ENCODE data around the gene DENND4B. TPM values are rescaled to one million over a fixed set of nuclear protein-coding genes. Genes with fewer than 3 reads are reported as not detected.

The DENND4B gene
- total and polyA plus RNA-seq, 4 donors, result 9.7 to 27.2 (median 11.6) TPM

DNA sequence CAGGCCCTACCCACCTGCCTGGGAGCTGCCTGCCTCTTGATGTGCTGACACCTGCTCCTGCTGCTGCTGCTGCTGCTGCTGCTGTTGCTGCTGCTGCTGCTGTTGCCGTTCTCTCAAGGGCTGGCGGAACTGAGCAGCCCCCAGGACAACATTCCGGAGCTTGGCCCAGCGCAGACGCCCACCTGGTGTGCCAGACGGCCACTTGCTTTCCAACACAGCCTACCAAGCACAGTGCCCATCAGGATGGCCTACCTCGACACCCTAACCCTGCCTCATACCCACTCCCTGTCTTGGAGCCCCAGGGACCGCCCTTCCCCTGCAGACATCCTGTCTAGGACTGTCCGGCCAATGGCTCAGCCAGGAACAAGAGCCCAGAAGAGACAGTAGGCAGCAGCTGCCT lies 11.8 kb downstream of the DENND4B start:
- Histone ChIP-seq H3K4me3 (ENCODE audit: low read depth in 1 of 3, low read length in 3 of 3) (no peak overlapping the region), H3K36me3 (ENCODE audit: control insufficient read depth in 4 of 4, insufficient read depth in 3 of 4, low read depth in 1 of 4, low read length in 3 of 4) (peaks cover 11 to 82% (median 51%) of the 10 kb centered on the region in 4 donors), H3K27ac (ENCODE audit: low read depth in 1 of 2, low read length in 2 of 2) (no peak overlapping the region), H3K4me1 (ENCODE audit: control insufficient read depth in 4 of 4, insufficient read depth in 4 of 4, low read length in 3 of 4) (no peaks in the 10 kb centered on the region), H3K9me3 (ENCODE audit: control insufficient read depth in 4 of 4, low read length in 3 of 4) (no peaks in the 10 kb centered on the region), H3K9ac (ENCODE audit: low read depth in 1 of 2, low read length in 2 of 2) (no peak overlapping the region), H3K27me3 (ENCODE audit: control insufficient read depth in 4 of 4, insufficient read depth in 4 of 4, low read length in 3 of 4) (no peaks in the 10 kb centered on the region)
- WGBS, result 98% methylated on average over 9 of the region's 9 CpGs
- DNase-seq (ENCODE audit: low spot score), result no peak
- TF ChIP-seq FOXA1 (IDR thresholded peaks at IDR 0.05), result no peak
- TF ChIP-seq, protein P1, sequence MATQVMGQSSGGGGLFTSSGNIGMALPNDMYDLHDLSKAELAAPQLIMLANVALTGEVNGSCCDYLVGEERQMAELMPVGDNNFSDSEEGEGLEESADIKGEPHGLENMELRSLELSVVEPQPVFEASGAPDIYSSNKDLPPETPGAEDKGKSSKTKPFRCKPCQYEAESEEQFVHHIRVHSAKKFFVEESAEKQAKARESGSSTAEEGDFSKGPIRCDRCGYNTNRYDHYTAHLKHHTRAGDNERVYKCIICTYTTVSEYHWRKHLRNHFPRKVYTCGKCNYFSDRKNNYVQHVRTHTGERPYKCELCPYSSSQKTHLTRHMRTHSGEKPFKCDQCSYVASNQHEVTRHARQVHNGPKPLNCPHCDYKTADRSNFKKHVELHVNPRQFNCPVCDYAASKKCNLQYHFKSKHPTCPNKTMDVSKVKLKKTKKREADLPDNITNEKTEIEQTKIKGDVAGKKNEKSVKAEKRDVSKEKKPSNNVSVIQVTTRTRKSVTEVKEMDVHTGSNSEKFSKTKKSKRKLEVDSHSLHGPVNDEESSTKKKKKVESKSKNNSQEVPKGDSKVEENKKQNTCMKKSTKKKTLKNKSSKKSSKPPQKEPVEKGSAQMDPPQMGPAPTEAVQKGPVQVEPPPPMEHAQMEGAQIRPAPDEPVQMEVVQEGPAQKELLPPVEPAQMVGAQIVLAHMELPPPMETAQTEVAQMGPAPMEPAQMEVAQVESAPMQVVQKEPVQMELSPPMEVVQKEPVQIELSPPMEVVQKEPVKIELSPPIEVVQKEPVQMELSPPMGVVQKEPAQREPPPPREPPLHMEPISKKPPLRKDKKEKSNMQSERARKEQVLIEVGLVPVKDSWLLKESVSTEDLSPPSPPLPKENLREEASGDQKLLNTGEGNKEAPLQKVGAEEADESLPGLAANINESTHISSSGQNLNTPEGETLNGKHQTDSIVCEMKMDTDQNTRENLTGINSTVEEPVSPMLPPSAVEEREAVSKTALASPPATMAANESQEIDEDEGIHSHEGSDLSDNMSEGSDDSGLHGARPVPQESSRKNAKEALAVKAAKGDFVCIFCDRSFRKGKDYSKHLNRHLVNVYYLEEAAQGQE (IDR thresholded peaks at IDR 0.05), result no peak
- TF ChIP-seq, protein P2, sequence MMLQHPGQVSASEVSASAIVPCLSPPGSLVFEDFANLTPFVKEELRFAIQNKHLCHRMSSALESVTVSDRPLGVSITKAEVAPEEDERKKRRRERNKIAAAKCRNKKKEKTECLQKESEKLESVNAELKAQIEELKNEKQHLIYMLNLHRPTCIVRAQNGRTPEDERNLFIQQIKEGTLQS (IDR thresholded peaks at IDR 0.05), result no peak
- TF ChIP-seq, protein P3, sequence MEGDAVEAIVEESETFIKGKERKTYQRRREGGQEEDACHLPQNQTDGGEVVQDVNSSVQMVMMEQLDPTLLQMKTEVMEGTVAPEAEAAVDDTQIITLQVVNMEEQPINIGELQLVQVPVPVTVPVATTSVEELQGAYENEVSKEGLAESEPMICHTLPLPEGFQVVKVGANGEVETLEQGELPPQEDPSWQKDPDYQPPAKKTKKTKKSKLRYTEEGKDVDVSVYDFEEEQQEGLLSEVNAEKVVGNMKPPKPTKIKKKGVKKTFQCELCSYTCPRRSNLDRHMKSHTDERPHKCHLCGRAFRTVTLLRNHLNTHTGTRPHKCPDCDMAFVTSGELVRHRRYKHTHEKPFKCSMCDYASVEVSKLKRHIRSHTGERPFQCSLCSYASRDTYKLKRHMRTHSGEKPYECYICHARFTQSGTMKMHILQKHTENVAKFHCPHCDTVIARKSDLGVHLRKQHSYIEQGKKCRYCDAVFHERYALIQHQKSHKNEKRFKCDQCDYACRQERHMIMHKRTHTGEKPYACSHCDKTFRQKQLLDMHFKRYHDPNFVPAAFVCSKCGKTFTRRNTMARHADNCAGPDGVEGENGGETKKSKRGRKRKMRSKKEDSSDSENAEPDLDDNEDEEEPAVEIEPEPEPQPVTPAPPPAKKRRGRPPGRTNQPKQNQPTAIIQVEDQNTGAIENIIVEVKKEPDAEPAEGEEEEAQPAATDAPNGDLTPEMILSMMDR (IDR thresholded peaks at IDR 0.05; ENCODE audit: low read depth, low read length, missing input control), result no peak
- TF ChIP-seq RXRA (IDR thresholded peaks at IDR 0.05), result no peak
- TF ChIP-seq, protein P4, sequence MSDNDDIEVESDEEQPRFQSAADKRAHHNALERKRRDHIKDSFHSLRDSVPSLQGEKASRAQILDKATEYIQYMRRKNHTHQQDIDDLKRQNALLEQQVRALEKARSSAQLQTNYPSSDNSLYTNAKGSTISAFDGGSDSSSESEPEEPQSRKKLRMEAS (IDR thresholded peaks at IDR 0.05), result no peak
- TF ChIP-seq GABPA (IDR thresholded peaks at IDR 0.05 in 1 of 2, conservative IDR thresholded peaks at IDR 0.05 in 1 of 2), result no peak
- TF ChIP-seq RAD21 (IDR thresholded peaks at IDR 0.05), result no peak
- TF ChIP-seq HNF4A (conservative IDR thresholded peaks at IDR 0.05), result no peak
- TF ChIP-seq HNF4G (IDR thresholded peaks at IDR 0.05), result no peak
- TF ChIP-seq EGR1 (IDR thresholded peaks at IDR 0.05; ENCODE audit: low read depth in 2 of 2), result no peak
- no peak for TF ChIP-seq JUND (IDR thresholded peaks at IDR 0.05)
- TF ChIP-seq NR2F2 (IDR thresholded peaks at IDR 0.05), result no peak
- no peak for TF ChIP-seq FOXA2 (IDR thresholded peaks at IDR 0.05)

DNA sequence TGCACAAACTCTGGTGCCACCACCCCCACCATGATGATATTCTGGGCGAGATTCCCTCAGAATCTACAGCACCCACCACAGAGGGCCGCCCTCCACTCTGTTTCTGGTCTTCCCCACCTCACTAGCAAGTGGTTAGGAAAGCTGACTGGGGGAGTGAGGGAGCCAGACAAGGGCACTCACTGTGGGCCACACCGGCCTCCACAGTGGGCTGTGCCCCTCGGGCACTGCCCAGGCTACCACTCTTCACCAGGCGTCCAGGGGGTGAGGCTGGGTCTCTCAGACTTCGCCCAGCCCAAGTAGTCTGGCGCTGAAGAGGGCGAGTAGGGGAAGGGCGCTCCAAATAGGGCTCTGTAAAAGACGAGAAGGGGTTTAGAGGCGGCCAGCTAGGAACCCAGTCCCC lies 12.6 kb downstream of the DENND4B start:
- WGBS, result 97% methylated on average over 11 of the region's 11 CpGs
- Histone ChIP-seq H3K9me3 (ENCODE audit: control insufficient read depth in 4 of 4, low read length in 3 of 4) (no peaks in the 10 kb centered on the region), H3K27ac (ENCODE audit: low read depth in 1 of 2, low read length in 2 of 2) (no peak overlapping the region), H3K27me3 (ENCODE audit: control insufficient read depth in 4 of 4, insufficient read depth in 4 of 4, low read length in 3 of 4) (no peaks in the 10 kb centered on the region), H3K36me3 (ENCODE audit: control insufficient read depth in 4 of 4, insufficient read depth in 3 of 4, low read depth in 1 of 4, low read length in 3 of 4) (peaks cover 11 to 79% (median 49%) of the 10 kb centered on the region in 4 donors), H3K4me3 (ENCODE audit: low read depth in 1 of 3, low read length in 3 of 3) (no peak overlapping the region), H3K4me1 (ENCODE audit: control insufficient read depth in 4 of 4, insufficient read depth in 4 of 4, low read length in 3 of 4) (no peaks in the 10 kb centered on the region), H3K9ac (ENCODE audit: low read depth in 1 of 2, low read length in 2 of 2) (no peak overlapping the region)
- no peak for TF ChIP-seq EGR1 (IDR thresholded peaks at IDR 0.05; ENCODE audit: low read depth in 2 of 2)
- TF ChIP-seq, protein P5, sequence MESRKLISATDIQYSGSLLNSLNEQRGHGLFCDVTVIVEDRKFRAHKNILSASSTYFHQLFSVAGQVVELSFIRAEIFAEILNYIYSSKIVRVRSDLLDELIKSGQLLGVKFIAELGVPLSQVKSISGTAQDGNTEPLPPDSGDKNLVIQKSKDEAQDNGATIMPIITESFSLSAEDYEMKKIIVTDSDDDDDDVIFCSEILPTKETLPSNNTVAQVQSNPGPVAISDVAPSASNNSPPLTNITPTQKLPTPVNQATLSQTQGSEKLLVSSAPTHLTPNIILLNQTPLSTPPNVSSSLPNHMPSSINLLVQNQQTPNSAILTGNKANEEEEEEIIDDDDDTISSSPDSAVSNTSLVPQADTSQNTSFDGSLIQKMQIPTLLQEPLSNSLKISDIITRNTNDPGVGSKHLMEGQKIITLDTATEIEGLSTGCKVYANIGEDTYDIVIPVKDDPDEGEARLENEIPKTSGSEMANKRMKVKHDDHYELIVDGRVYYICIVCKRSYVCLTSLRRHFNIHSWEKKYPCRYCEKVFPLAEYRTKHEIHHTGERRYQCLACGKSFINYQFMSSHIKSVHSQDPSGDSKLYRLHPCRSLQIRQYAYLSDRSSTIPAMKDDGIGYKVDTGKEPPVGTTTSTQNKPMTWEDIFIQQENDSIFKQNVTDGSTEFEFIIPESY (IDR thresholded peaks at IDR 0.05), result no peak
- no peak for TF ChIP-seq SP1 (IDR thresholded peaks at IDR 0.05)
- no peak for TF ChIP-seq HNF4A (conservative IDR thresholded peaks at IDR 0.05)
- DNase-seq (ENCODE audit: low spot score), result no peak
